HG03439 (cell line): ENCODE results near the gene CRYBG1.

Experiments used
- ATAC-seq: cut with Tn5 transposase; IDR thresholded peaks from one replicate; pipeline ENCODE4 v1.9.1; 2021; ENCODE audit warnings: mild to moderate bottlenecking, moderate library complexity; ENCODE audit not compliant: unreplicated experiment

The CRYBG1 gene

DNA sequence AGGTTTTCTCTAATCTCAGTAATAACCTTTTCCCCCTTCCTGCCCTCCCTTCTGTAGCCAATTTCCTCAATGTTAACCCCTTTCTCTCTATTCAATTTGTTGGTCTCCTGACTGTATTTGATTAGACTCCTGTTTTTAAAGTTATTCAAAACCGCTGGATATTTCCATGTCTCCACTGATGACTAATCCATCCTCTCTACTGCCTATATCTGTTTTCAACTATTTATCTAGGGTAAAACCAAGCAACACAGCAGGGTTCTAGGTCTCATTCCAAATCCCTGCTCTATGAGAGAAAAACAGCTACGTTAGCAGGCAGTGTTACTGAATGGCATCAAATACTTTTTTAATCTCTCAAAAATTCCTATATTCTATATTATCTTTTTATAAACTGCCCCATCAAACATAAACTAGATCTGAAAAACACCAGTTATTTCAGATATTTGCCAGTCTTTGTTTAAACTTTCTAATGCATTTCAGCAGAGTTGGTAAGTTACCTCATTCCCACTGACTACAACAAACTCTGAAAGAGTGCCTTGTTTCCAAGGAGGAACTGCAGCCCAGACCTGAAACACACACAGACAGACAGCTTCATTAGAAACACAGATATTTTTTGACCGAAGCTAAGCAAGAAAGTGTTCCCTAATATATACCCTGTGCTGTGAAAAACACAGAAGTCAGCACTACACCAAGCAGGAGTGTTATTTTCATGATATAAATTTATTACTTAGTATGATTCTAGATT, 260.6 kb downstream of the CRYBG1 start:
- no peak for ATAC-seq
